HG03135 (cell line): ENCODE results near the gene DNM2.

Experiments used
- ATAC-seq: cut with Tn5 transposase; IDR thresholded peaks from one replicate; pipeline ENCODE4 v1.9.1; 2021; ENCODE audit warnings: mild to moderate bottlenecking, moderate library complexity; ENCODE audit not compliant: unreplicated experiment

Gene DNM2

GRCh38 chr19:10768936-10769335, 51.1 kb downstream of the DNM2 start:
- no peak for ATAC-seq

GRCh38 chr19:10769533-10770491, 51.9 kb downstream of the DNM2 start:
- ATAC-seq = no peak

GRCh38 chr19:10773969-10774368, 56.1 kb downstream of the DNM2 start:
- ATAC-seq = no peak

- ATAC-seq = no peak
These were observed 57.0 kb downstream of the DNM2 start for GRCh38 chr19:10774893-10775292.

- no peak for ATAC-seq
These were observed 59.2 kb downstream of the DNM2 start for GRCh38 chr19:10776900-10777650.

GRCh38 chr19:10780368-10780767, 62.5 kb downstream of the DNM2 start:
- no peak for ATAC-seq

- ATAC-seq = no peak
These were observed 64.9 kb downstream of the DNM2 start for GRCh38 chr19:10782795-10783194.

- ATAC-seq = no peak
These were observed 66.4 kb downstream of the DNM2 start for GRCh38 chr19:10784257-10784656.

- ATAC-seq = no peak
These were observed 70.3 kb downstream of the DNM2 start for GRCh38 chr19:10788146-10788545.

GRCh38 chr19:10789866-10790265, 72.0 kb downstream of the DNM2 start:
- no peak for ATAC-seq

GRCh38 chr19:10796653-10797052, 78.8 kb downstream of the DNM2 start:
- no peak for ATAC-seq

GRCh38 chr19:10797078-10797477, 79.2 kb downstream of the DNM2 start:
- ATAC-seq = no peak

GRCh38 chr19:10797541-10798256, 79.8 kb downstream of the DNM2 start:
- no peak for ATAC-seq

- no peak for ATAC-seq
These were observed 82.6 kb downstream of the DNM2 start for GRCh38 chr19:10800488-10800887.

GRCh38 chr19:10802479-10802878, 84.6 kb downstream of the DNM2 start:
- no peak for ATAC-seq

- ATAC-seq = no peak
These were observed 85.4 kb downstream of the DNM2 start for GRCh38 chr19:10803252-10803651.

GRCh38 chr19:10805065-10805757, 87.3 kb downstream of the DNM2 start:
- no peak for ATAC-seq

GRCh38 chr19:10805758-10806247, 87.9 kb downstream of the DNM2 start:
- ATAC-seq = no peak

GRCh38 chr19:10808937-10809649, 91.2 kb downstream of the DNM2 start:
- no peak for ATAC-seq
